Upper lobe of left lung (tissue), 6 donors: ENCODE measurements around the gene SETDB2. TPM values are rescaled to one million over a fixed set of nuclear protein-coding genes. Genes with fewer than 3 reads are reported as not detected.
A peak's percentile ranks its signal among the peaks of the same experiment; 100 is the strongest.

Source experiments
- ATAC-seq, 2 donors: fragments of 200-7000 bp; cut with Tn5 transposase; one replicate each; pipeline ENCODE4 v1.9.1; 2022; ENCODE audit warnings: mild to moderate bottlenecking in 2 of 2, moderate library complexity in 2 of 2; ENCODE audit not compliant: low FRiP score in 2 of 2
- DNase-seq, 2 donors: peaks; one replicate each; pipeline ENCODE4 v3.0.0-alpha.2; 2019 to 2020
- H3K27ac ChIP-seq, 4 donors: fragments of 200-600 bp; sonication (generic); one replicate each; pipeline ENCODE4 v1.5.1; 2016 to 2019
- H3K27me3 ChIP-seq, 4 donors: fragments of 200-600 bp; sonication (generic); one replicate each; pipeline ENCODE4 v1.5.1; 2017 to 2019
- H3K36me3 ChIP-seq, 4 donors: fragments of 200-600 bp; sonication (generic); one replicate each; pipeline ENCODE4 v1.5.1; 2016 to 2019
- H3K4me1 ChIP-seq, 4 donors: fragments of 200-600 bp; sonication (generic); one replicate each; pipeline ENCODE4 v1.5.1; 2018 to 2019
- H3K4me3 ChIP-seq, 4 donors: fragments of 200-600 bp; sonication (generic); one replicate each; pipeline ENCODE4 v1.5.1; 2017 to 2019; ENCODE audit warnings: mild to moderate bottlenecking in 2 of 4, moderate library complexity in 1 of 4
- H3K9me3 ChIP-seq, 4 donors: fragments of 200-600 bp; sonication (generic); one replicate each; pipeline ENCODE4 v1.5.1; 2018 to 2019
- EP300 ChIP-seq, 4 donors: sonication (generic); formaldehyde crosslinking; IDR thresholded peaks; one replicate each; pipeline ENCODE4 v1.5.1; 2017; ENCODE audit warnings: antibody characterized with exemption in 4 of 4, control low read depth in 2 of 4
- POLR2A ChIP-seq, 4 donors: fragments of 450-650 bp; IDR thresholded peaks; one replicate each; pipeline ENCODE4 v1.5.1; 2016 to 2017; ENCODE audit warnings: antibody characterized with exemption in 4 of 4, mild to moderate bottlenecking in 2 of 4
- POLR2AphosphoS5 ChIP-seq, 2 donors: sonication (generic); formaldehyde crosslinking; IDR thresholded peaks; one replicate each; pipeline ENCODE4 v1.5.1; 2017; ENCODE audit warnings: antibody characterized with exemption in 2 of 2
- WGBS, 2 donors: methylation state at CpG; one replicate each; pipeline ENCODE4 v1.1.5; 2017 to 2018; 5-methylcytosine and 5-hydroxymethylcytosine counted together
- total RNA-seq, 6 donors: library from RNA; depleted of rRNA in 4 of 6; stranded (reverse); fragments of >200 nt in 4 of 6; gene quantifications; one replicate each; pipeline versions ENCODE4 v1.1.0 to v1.2.1, GENCODE V29; 2016 to 2021
- TF ChIP-seq, protein P1 (sequence below), 6 experiments: fragments of 450-650 bp in 4 of 6; fragments of 200-600 bp in 2 of 6; sonication (generic) in 2 of 6; IDR thresholded peaks; one replicate each; pipeline ENCODE4 v1.5.1; 2016 to 2019; ENCODE audit warnings: antibody characterized with exemption in 6 of 6
- donor health status: DM: no; HTN: no; CAD: no; lungs with moderate emphysema.
- donor health status: DM: no; HTN: yes; CAD: no; lungs with severe emphysema.

The SETDB2 gene
- total RNA-seq, 6 donors from 2014 or later: 5.0 to 17.8 (median 14.1) TPM

DNA sequence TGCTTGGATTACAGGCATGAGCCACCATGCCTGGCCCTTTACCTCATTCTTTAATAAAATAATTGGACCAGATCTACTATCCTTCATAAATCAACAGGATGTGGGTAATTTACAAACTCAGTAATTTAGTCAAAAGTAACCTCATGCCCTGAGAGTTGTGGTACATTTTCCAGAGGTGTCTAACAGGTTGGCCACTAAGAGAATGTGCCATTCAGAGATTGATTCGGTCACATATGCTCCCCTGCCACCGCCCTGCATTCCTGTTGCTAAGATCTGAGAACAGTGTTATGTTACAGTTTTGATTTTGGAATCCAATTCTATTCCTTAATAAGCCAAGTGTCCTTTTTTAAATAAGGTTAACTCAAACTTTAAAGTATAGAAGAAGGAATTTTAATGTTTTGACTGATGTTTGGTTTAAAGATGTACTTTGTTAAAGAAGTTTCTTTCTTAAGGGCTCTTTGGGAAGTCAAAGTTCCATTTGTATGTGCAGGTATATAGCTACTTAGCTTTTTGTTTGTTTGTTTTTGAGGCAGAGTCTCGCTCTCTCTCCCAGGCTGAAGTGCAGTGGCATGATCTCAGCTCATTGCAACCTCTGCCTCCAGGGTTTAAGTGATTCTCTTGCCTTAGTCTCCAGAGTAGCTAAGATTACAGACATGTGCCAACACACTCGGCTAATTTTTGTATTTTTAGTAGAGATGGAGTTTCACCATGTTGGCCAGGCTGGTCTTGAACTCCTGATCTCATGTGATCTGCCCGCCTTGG, 80.8 kb downstream of the SETDB2 start:
- WGBS, 2 donors: 81 to 96% methylated on average over 5 of the region's 5 CpGs

DNA sequence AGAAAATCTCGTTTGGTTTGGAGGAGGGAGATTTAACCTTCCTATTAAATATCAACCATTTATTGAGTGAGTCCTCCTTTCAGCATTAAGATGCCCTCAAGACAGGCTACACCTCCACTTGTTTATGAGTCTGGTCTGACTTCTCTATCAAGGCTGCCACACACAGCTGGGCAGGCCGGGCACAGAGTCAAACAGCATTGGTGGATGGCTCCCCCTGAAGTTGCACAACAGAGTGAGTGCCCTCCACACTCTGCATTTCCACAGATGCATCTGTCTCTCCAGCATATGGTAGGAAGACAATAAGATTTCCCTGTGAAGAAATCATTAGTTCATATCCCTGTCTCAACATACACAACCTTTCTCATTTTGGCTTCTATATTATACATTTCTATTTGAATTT, 83.0 kb downstream of the SETDB2 start:
- no peak for TF ChIP-seq EP300 (IDR thresholded peaks at IDR 0.05)
- TF ChIP-seq, protein P1, sequence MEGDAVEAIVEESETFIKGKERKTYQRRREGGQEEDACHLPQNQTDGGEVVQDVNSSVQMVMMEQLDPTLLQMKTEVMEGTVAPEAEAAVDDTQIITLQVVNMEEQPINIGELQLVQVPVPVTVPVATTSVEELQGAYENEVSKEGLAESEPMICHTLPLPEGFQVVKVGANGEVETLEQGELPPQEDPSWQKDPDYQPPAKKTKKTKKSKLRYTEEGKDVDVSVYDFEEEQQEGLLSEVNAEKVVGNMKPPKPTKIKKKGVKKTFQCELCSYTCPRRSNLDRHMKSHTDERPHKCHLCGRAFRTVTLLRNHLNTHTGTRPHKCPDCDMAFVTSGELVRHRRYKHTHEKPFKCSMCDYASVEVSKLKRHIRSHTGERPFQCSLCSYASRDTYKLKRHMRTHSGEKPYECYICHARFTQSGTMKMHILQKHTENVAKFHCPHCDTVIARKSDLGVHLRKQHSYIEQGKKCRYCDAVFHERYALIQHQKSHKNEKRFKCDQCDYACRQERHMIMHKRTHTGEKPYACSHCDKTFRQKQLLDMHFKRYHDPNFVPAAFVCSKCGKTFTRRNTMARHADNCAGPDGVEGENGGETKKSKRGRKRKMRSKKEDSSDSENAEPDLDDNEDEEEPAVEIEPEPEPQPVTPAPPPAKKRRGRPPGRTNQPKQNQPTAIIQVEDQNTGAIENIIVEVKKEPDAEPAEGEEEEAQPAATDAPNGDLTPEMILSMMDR (IDR thresholded peaks at IDR 0.05): no peak
- TF ChIP-seq POLR2AphosphoS5 (IDR thresholded peaks at IDR 0.05): no peak
- TF ChIP-seq POLR2A (IDR thresholded peaks at IDR 0.05): no peak
- no peak overlapping the region for H3K4me3 ChIP-seq
- ATAC-seq: no peak
- WGBS, 2 donors: 57 to 67% methylated on average over 2 of the region's 2 CpGs
- no peaks in the 10 kb centered on the region for H3K4me1 ChIP-seq
- no peak for DNase-seq
- no peaks in the 10 kb centered on the region for H3K27me3 ChIP-seq
- H3K9me3 ChIP-seq: no peaks in the 10 kb centered on the region
- H3K27ac ChIP-seq: no peak overlapping the region
- H3K36me3 ChIP-seq: peaks cover 0 to 52% (median 12%) of the 10 kb centered on the region in 4 donors

More for the DNA sequence above, 80.8 kb downstream of the SETDB2 start:
- Histone ChIP-seq H3K36me3 (peaks cover 0 to 73% (median 21%) of the 10 kb centered on the region in 4 donors), H3K9me3 (no peaks in the 10 kb centered on the region), H3K27ac (peak overlapping the region in 1 of 4 donors; percentile 12), H3K4me3 (no peak overlapping the region), H3K27me3 (no peaks in the 10 kb centered on the region), H3K4me1 (no peaks in the 10 kb centered on the region)
- no peak for ATAC-seq
- DNase-seq: no peak
- TF ChIP-seq EP300 (IDR thresholded peaks at IDR 0.05) (no peak), POLR2AphosphoS5 (IDR thresholded peaks at IDR 0.05) (no peak), POLR2A (IDR thresholded peaks at IDR 0.05) (no peak)
- TF ChIP-seq, protein P1 (IDR thresholded peaks at IDR 0.05): no peak

DNA sequence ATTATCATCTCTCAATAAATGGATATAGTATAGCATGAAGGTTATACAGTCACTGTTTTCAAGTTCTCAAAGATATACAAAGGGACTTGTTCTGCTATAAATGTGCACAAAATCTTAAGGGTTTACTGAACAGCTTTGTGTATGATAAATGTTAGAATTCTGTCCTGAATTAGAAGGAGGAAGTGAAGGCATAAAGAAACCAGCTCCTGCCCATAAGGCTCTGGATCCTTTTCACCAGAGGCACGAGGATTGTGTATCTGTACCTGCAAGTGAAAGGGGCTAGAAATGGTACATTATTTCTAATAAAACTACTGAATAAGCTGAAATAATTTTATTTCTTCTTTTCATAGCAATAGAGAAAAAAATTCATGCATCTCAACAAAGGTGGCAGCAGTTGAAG, 84.1 kb downstream of the SETDB2 start:
- H3K27me3 ChIP-seq: no peaks in the 10 kb centered on the region
- DNase-seq: no peak
- 65 to 70% methylated on average over 1 of the region's 1 CpG for WGBS, 2 donors
- TF ChIP-seq POLR2A (IDR thresholded peaks at IDR 0.05) (no peak), POLR2AphosphoS5 (IDR thresholded peaks at IDR 0.05) (no peak), EP300 (IDR thresholded peaks at IDR 0.05) (no peak)
- TF ChIP-seq, protein P1 (IDR thresholded peaks at IDR 0.05): no peak
- H3K36me3 ChIP-seq: peaks cover 0 to 43% (median 8%) of the 10 kb centered on the region in 4 donors
- no peak for ATAC-seq
- no peak overlapping the region for H3K27ac ChIP-seq
- H3K4me3 ChIP-seq: no peak overlapping the region
- no peaks in the 10 kb centered on the region for H3K4me1 ChIP-seq
- H3K9me3 ChIP-seq: no peaks in the 10 kb centered on the region

DNA sequence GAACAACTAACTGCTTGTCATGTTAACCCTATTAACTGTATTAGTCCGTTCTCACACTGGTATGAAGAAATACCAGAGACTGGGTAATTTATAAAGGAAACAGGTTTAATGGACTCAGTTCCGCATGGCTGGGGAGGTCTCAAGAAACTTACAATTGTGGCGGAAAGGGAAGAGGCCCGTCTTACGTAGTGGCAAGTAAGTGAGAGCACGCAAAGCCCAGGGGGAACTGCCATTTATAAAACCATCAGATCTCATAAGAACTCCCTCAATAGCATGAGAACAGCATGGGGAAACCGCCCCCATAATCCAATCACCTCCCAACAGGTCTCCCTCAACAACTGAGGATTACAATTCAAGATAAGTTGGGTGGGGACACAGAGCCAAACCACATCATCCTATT, 86.4 kb downstream of the SETDB2 start:
- peaks cover 0 to 33% (median 4%) of the 10 kb centered on the region in 4 donors for H3K36me3 ChIP-seq
- DNase-seq: peak in 1 of 2 donors; percentile 31
- H3K4me1 ChIP-seq: no peaks in the 10 kb centered on the region
- H3K27ac ChIP-seq: no peak overlapping the region
- H3K4me3 ChIP-seq: no peak overlapping the region
- H3K27me3 ChIP-seq: no peaks in the 10 kb centered on the region
- no peak for TF ChIP-seq EP300 (IDR thresholded peaks at IDR 0.05)
- TF ChIP-seq, protein P1 (IDR thresholded peaks at IDR 0.05): no peak
- no peak for TF ChIP-seq POLR2AphosphoS5 (IDR thresholded peaks at IDR 0.05)
- no peak for TF ChIP-seq POLR2A (IDR thresholded peaks at IDR 0.05)
- H3K9me3 ChIP-seq: no peaks in the 10 kb centered on the region
- 70 to 78% methylated on average over 7 of the region's 7 CpGs for WGBS, 2 donors
- no peak for ATAC-seq

DNA sequence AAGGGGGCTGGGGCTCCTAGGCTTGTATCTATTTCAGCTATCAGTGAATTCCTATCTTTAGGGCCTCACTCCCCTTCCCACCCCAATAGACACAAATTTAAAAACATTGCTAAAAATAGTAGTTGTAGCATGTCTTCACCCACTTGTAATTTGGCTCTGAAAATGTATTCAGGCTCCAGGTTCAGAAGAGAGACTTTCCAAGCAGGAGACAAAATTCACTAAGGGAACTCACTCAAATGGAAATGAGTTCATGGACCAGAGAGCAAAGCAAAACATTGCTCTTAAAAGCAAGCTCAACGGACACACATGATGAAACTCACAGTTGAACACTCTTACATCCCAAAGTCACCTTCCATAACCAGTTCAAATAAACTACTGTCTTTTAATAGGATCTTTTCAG, 88.5 kb downstream of the SETDB2 start:
- TF ChIP-seq, protein P1 (IDR thresholded peaks at IDR 0.05): no peak
- TF ChIP-seq POLR2A (IDR thresholded peaks at IDR 0.05) (no peak), POLR2AphosphoS5 (IDR thresholded peaks at IDR 0.05) (no peak), EP300 (IDR thresholded peaks at IDR 0.05) (no peak)
- H3K4me1 ChIP-seq: no peaks in the 10 kb centered on the region
- ATAC-seq (no peak), DNase-seq (no peak)
- WGBS, 2 donors: 86% methylated on average over 1 of the region's 1 CpG
- H3K9me3 ChIP-seq: no peaks in the 10 kb centered on the region
- peaks cover 0 to 18% (median 2%) of the 10 kb centered on the region in 4 donors for H3K36me3 ChIP-seq
- H3K4me3 ChIP-seq: no peak overlapping the region
- no peak overlapping the region for H3K27ac ChIP-seq
- no peaks in the 10 kb centered on the region for H3K27me3 ChIP-seq
